ENCODE measurements around the gene RALGAPA2. TPM values are rescaled to one million over a fixed set of nuclear protein-coding genes. Genes with fewer than 3 reads are reported as not detected.

RALGAPA2 gene
- total RNA-seq, 1 donor from 2014 or later: 28.1 TPM

DNA sequence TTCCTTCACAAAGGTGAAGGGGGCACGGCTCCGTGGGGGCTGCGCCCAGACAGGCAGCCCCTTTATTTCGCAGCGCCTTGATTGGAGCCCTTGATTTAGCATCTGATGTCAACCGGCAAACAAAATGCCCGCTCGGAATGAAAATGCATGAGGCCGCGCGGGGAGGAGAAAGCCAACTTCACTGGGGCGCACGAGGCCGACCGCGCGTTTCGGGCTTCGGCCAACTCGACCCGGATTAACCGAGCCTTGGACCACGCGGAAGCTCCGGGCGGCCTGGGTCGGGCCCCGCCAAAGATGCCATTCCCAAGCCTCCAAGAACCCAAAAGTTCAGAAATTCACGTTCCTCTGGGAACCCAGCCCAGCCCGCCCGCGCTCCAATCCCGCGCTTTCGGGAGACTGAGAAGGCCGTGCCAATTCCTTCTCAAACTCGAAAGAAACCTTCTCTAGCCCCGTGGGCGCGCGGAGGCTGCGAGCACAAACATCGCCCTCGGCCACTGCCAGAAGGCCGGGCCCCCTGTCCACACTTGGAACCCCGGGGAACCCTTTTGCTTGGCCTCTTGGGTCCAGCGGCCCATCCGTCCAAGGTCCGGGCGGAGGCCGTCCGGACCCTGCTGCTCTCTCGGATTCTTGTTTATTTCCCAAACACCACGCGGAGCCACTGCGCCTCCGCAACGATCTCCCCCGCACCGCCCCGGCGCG, 345.4 kb downstream of the RALGAPA2 start:
- Mint-ChIP-seq H3K27ac (peak overlapping the region; percentile 74), H3K4me1 (ENCODE audit: unreplicated experiment) (peaks cover 11% of the 10 kb centered on the region), H3K9me3 (no peaks in the 10 kb centered on the region), H3K27me3 (peaks cover 80% of the 10 kb centered on the region), H3K4me3 (peak overlapping the region; percentile 84), H3K36me3 (no peaks in the 10 kb centered on the region)
- TF ChIP-seq CTCF (conservative IDR thresholded peaks at IDR 0.05): no peak
- no peak for DNase-seq (ENCODE audit: extremely low spot score, unreplicated experiment)

GRCh38 chr20:20366551-20366875, 345.9 kb downstream of the RALGAPA2 start:
- H3K4me3 Mint-ChIP-seq: peak overlapping the region; percentile 78

DNA sequence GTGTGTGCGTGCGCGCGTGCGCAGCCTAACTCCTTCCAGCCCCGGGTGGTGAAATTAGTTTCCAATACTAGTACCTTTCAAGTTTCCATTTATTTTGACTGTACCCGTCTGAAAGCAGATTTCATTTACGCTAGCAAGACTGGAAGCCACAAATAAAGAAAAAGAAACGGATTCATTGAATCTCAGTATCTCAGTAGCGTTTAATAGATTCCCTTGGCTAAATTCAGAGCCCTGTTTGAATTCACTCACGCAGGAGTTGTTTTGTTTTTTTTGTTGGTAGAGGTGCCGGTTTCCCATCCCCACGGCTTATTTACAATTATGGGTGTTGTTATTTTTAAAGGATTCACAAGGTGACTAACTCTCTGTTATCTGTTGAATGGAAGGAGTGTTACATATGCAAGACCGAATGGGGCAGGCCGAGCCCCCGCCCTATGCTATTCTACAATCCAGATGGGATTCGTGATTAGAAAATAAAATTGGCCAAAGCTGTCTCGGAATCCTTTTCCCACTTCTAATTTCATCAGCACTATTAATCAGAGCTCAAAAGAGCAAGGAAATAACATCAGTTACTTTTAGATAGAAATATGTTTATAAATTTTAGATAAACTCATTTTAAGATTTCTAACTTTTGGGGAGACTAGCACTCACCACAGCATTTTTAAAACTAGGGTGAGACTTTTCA, 346.8 kb downstream of the RALGAPA2 start:
- peaks cover 12% of the 10 kb centered on the region for H3K4me1 Mint-ChIP-seq (ENCODE audit: unreplicated experiment)
- no peaks in the 10 kb centered on the region for H3K36me3 Mint-ChIP-seq
- no peaks in the 10 kb centered on the region for H3K9me3 Mint-ChIP-seq
- peak overlapping the region; percentile 48 for H3K27ac Mint-ChIP-seq
- peaks cover 80% of the 10 kb centered on the region for H3K27me3 Mint-ChIP-seq
- peak overlapping the region; percentile 63 for H3K4me3 Mint-ChIP-seq
- DNase-seq (ENCODE audit: extremely low spot score, unreplicated experiment): no peak
- no peak for TF ChIP-seq CTCF (conservative IDR thresholded peaks at IDR 0.05)

More at GRCh38 chr20:20366551-20366875, 345.9 kb downstream of the RALGAPA2 start:
- Mint-ChIP-seq H3K27ac (no peak overlapping the region), H3K4me1 (ENCODE audit: unreplicated experiment) (peaks cover 11% of the 10 kb centered on the region), H3K9me3 (no peaks in the 10 kb centered on the region), H3K36me3 (no peaks in the 10 kb centered on the region), H3K27me3 (peaks cover 80% of the 10 kb centered on the region)
- DNase-seq (ENCODE audit: extremely low spot score, unreplicated experiment): no peak
- no peak for TF ChIP-seq CTCF (conservative IDR thresholded peaks at IDR 0.05)

- peaks cover 11% of the 10 kb centered on the region for H3K4me1 Mint-ChIP-seq (ENCODE audit: unreplicated experiment)
- DNase-seq (ENCODE audit: extremely low spot score, unreplicated experiment): no peak
- peaks cover 80% of the 10 kb centered on the region for H3K27me3 Mint-ChIP-seq
These were observed 347.6 kb downstream of the RALGAPA2 start for GRCh38 chr20:20364593-20365479.

More at GRCh38 chr20:20364593-20365479, 347.6 kb downstream of the RALGAPA2 start:
- no peak for TF ChIP-seq CTCF (conservative IDR thresholded peaks at IDR 0.05)
- H3K4me3 Mint-ChIP-seq: peak overlapping the region; percentile 63
- H3K27ac Mint-ChIP-seq: no peak overlapping the region
- H3K36me3 Mint-ChIP-seq: no peaks in the 10 kb centered on the region
- no peaks in the 10 kb centered on the region for H3K9me3 Mint-ChIP-seq

Measured in type B pancreatic cell (in vitro differentiated cells).